Esophagus muscularis mucosa (tissue), 4 donors: ENCODE data around the gene GXYLT1. TPM values are rescaled to one million over a fixed set of nuclear protein-coding genes. Genes with fewer than 3 reads are reported as not detected.
"Not testable (repeated sequence)": the region's sequence is repeated elsewhere in the genome, so short reads cannot be mapped to it uniquely, and the experiment has no call there.

ENCODE experiments used
- DNase-seq: peaks from one replicate; pipeline ENCODE4 v3.0.0-alpha.2; 2017; ENCODE audit errors: extremely low spot score
- H3K27ac ChIP-seq, 4 donors: fragments of 200-600 bp; sonication (generic); replicated peaks in 1 of 4; 1 replicate in 3 of 4; 2 replicates in 1 of 4; pipeline ENCODE4 v1.5.1; 2016 to 2019; ENCODE audit warnings: mild to moderate bottlenecking in 1 of 4
- H3K27me3 ChIP-seq, 4 donors: fragments of 200-600 bp; sonication (generic); one replicate each; pipeline versions ENCODE4 v1.5.1 to v1.6.0; 2016 to 2019
- H3K36me3 ChIP-seq, 4 donors: fragments of 200-600 bp; sonication (generic); one replicate each; pipeline ENCODE4 v1.5.1; 2016 to 2019
- H3K4me1 ChIP-seq, 4 donors: fragments of 200-600 bp; sonication (generic); one replicate each; pipeline ENCODE4 v1.5.1; 2016 to 2019
- H3K4me3 ChIP-seq, 4 donors: fragments of 200-600 bp; sonication (generic); 1 replicate in 2 of 4; 2 replicates in 2 of 4; pipeline ENCODE4 v1.5.1; 2016 to 2019; ENCODE audit warnings: mild to moderate bottlenecking in 4 of 4, moderate library complexity in 1 of 4
- H3K9me3 ChIP-seq, 4 donors: fragments of 200-600 bp; sonication (generic); 1 replicate in 3 of 4; 2 replicates in 1 of 4; pipeline ENCODE4 v1.5.1; 2016 to 2019
- EP300 ChIP-seq: sonication (generic); formaldehyde crosslinking; IDR thresholded peaks from one replicate; pipeline ENCODE4 v1.6.1; 2017; ENCODE audit warnings: antibody characterized with exemption
- POLR2A ChIP-seq: fragments of 450-650 bp; IDR thresholded peaks from one replicate; pipeline ENCODE4 v1.6.1; 2017; ENCODE audit warnings: antibody characterized with exemption, moderate library complexity, mild to moderate bottlenecking, low read depth
- POLR2AphosphoS5 ChIP-seq, 2 donors: sonication (generic); formaldehyde crosslinking; IDR thresholded peaks; one replicate each; pipeline ENCODE4 v1.6.1; 2017; ENCODE audit warnings: antibody characterized with exemption in 2 of 2
- WGBS: methylation state at CpG from one replicate; pipeline ENCODE4 v1.1.5; 2018; 5-methylcytosine and 5-hydroxymethylcytosine counted together
- intact Hi-C: fragments of 100-400 bp; cut with DNase I; formaldehyde crosslinking; loops from one replicate; pipeline ENCODE4 v1.15.1; 2023
- total RNA-seq, 4 donors: library from RNA; depleted of rRNA; stranded (reverse); fragments of >200 nt; gene quantifications; one replicate each; pipeline versions ENCODE4 v1.1.0 to v1.2.1, GENCODE V29; 2016
- TF ChIP-seq, protein P1 (sequence below), 3 experiments: fragments of 200-600 bp in 2 of 3; fragments of 450-650 bp in 1 of 3; sonication (generic) in 2 of 3; IDR thresholded peaks; one replicate each; pipeline ENCODE4 v1.5.1; 2017 to 2019; ENCODE audit warnings: antibody characterized with exemption in 3 of 3, mild to moderate bottlenecking in 2 of 3, moderate library complexity in 1 of 3

Gene GXYLT1
- total RNA-seq, 4 donors from 2014 or later = 9.7 to 13.7 (median 12.1) TPM

DNA sequence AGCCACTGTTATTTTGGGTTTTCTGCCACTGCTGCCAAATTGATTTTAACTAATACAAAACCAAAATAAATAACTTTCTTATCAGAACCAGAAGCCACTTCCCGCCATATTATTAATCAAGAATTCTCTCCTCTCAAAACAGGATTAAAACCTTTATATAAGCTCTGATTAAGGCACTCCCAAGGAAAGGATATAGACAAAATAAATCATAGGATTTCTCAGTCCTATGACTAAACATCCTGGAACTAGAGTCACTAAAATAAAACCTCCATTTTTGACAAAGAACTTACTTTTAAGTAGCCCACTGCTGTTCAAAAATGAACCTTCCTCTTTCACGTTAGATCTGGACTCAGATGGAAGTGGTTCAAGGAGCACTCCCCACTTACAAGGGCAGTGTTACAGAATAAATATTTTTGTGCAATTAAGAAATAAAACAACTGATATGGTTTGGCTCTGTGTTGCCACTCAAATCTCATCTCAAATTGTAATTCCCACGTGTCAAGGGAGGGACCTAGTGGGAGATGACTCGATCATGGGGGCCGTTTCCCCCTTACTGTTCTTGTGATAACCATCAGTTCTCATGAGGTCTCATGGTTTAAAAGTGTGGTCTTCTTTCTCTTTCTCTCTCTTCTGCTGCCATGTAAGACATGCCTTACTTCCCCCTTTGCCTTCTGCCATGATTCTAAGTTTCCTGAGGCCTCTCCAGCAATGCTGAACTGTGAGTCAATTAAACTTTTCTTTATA is 26.4 kb downstream of the GXYLT1 start:
- Histone ChIP-seq H3K27ac (no peak overlapping the region), H3K9me3 (no peaks in the 10 kb centered on the region), H3K36me3 (peaks cover 0 to 14% (median 9%) of the 10 kb centered on the region in 4 donors), H3K4me1 (no peaks in the 10 kb centered on the region), H3K27me3 (no peaks in the 10 kb centered on the region), H3K4me3 (no peak overlapping the region)
- whole genome bisulfite sequencing = 94% methylated on average over 5 of the region's 5 CpGs
- intact Hi-C loops = no loop called here
- TF ChIP-seq POLR2AphosphoS5 (IDR thresholded peaks at IDR 0.05) (no peak), POLR2A (no peak), EP300 (no peak)
- TF ChIP-seq, protein P1, sequence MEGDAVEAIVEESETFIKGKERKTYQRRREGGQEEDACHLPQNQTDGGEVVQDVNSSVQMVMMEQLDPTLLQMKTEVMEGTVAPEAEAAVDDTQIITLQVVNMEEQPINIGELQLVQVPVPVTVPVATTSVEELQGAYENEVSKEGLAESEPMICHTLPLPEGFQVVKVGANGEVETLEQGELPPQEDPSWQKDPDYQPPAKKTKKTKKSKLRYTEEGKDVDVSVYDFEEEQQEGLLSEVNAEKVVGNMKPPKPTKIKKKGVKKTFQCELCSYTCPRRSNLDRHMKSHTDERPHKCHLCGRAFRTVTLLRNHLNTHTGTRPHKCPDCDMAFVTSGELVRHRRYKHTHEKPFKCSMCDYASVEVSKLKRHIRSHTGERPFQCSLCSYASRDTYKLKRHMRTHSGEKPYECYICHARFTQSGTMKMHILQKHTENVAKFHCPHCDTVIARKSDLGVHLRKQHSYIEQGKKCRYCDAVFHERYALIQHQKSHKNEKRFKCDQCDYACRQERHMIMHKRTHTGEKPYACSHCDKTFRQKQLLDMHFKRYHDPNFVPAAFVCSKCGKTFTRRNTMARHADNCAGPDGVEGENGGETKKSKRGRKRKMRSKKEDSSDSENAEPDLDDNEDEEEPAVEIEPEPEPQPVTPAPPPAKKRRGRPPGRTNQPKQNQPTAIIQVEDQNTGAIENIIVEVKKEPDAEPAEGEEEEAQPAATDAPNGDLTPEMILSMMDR (IDR thresholded peaks at IDR 0.05) = no peak
- DNase-seq = no peak

DNA sequence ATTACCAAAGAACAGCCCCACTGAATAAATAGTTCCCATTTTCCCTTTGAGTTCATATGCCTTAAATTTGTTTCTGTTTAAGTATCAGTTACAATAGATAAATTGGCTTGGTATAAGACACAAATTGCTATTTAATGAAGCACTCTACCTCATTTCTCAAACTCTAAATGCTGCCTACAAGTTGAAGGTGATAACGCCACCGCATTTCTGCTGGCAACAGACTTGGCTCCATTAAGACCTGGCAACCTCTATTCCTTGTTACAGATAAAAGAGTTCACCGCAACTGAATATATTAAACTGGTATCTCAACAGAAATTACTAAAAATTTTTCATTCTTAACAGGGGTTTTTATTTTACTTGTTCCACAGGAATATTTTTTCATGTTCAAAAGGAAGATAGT is 35.6 kb downstream of the GXYLT1 start:
- TF ChIP-seq POLR2AphosphoS5 (IDR thresholded peaks at IDR 0.05) = no peak
- TF ChIP-seq, protein P1 (IDR thresholded peaks at IDR 0.05) = no peak
- TF ChIP-seq EP300 = no peak
- TF ChIP-seq POLR2A = no peak
- Histone ChIP-seq H3K4me1 (no peaks in the 10 kb centered on the region), H3K36me3 (peaks cover 0 to 18% (median 5%) of the 10 kb centered on the region in 4 donors), H3K27me3 (no peaks in the 10 kb centered on the region), H3K4me3 (no peak overlapping the region), H3K9me3 (peaks cover 0 to 9% (median 0%) of the 10 kb centered on the region in 4 donors), H3K27ac (no peak overlapping the region)
- intact Hi-C loops = no loop called here
- WGBS = 98% methylated on average over 3 of the region's 3 CpGs
- DNase-seq = no peak

DNA sequence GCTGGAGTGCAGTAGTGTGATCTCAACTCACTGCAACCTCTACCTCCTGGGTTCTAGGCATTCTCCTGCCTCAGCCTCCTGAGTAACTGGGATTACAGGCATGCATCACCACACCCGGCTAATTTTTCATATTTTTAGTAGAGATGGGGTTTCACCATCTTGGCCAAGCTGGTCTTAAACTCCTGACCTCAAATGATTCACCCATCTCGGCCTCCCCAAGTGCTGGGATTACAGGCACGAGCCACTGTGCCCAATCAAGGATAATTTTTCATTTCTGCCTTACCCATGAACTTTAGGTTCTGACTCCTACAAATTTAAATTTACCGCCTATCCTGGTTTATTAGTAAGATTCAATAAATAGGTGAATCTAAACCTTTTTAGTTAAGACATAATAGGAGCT is 37.9 kb downstream of the GXYLT1 start:
- WGBS = 98% methylated on average over 4 of the region's 4 CpGs
- H3K27ac ChIP-seq, H3K4me3 ChIP-seq, H3K27me3 ChIP-seq, intact Hi-C loops, DNase-seq, H3K4me1 ChIP-seq, H3K9me3 ChIP-seq: not testable (repeated sequence)
- H3K36me3 ChIP-seq = peaks cover 0 to 12% (median 4%) of the 10 kb centered on the region in 4 donors

DNA sequence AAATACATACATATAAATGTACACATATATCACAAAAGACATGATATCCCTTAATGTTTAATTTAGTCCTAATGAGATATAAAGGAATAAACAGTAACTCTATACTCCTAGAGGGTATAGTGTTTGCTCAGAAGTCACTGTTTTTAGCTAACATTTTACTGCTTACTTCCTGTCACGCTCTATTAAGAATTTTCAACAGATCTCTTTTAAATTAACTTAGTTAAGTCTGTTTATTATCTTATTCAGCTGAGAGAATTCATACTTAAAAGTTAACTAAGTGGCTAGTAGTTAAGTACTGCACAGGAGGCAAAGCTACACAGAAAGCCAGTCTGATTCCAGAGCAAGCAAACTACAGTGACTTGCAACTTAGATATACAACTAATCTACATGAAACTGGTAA is 39.9 kb downstream of the GXYLT1 start:
- H3K4me1 ChIP-seq = no peaks in the 10 kb centered on the region
- H3K36me3 ChIP-seq = peaks cover 0 to 3% (median 0%) of the 10 kb centered on the region in 4 donors
- no peak for DNase-seq
- TF ChIP-seq POLR2AphosphoS5 (IDR thresholded peaks at IDR 0.05) = no peak
- TF ChIP-seq POLR2A = no peak
- no peak for TF ChIP-seq EP300
- TF ChIP-seq, protein P1 (IDR thresholded peaks at IDR 0.05) = no peak
- no peak overlapping the region for H3K27ac ChIP-seq
- 94% methylated on average over 1 of the region's 1 CpG for WGBS
- no peaks in the 10 kb centered on the region for H3K27me3 ChIP-seq
- intact Hi-C loops = no loop called here
- H3K4me3 ChIP-seq = no peak overlapping the region
- H3K9me3 ChIP-seq = no peaks in the 10 kb centered on the region

DNA sequence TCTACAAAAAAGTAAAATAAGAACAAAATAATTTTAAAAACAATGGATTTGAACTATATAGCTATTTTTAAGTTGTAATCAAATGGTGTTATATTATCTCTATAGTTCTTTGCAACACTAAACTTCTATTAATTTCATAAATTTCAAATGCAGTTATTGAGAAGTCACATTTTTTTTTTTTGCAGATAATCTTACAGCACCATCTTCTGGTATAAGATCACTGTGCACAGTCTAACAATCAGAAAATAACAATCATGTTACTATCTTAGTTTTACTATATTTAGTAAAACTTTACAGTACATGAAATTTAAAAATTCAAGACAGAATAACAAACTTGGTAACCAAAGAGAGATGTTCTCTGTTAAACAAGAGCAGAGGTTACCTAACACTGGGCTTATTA is 40.6 kb downstream of the GXYLT1 start:
- no peak for DNase-seq
- H3K36me3 ChIP-seq = peaks cover 0 to 3% (median 0%) of the 10 kb centered on the region in 4 donors
- no peaks in the 10 kb centered on the region for H3K9me3 ChIP-seq

More for the DNA sequence above, 40.6 kb downstream of the GXYLT1 start:
- no peaks in the 10 kb centered on the region for H3K27me3 ChIP-seq
- H3K4me3 ChIP-seq = no peak overlapping the region
- H3K4me1 ChIP-seq = no peaks in the 10 kb centered on the region
- H3K27ac ChIP-seq = no peak overlapping the region
- intact Hi-C loops = no loop called here
- TF ChIP-seq POLR2A (no peak), POLR2AphosphoS5 (IDR thresholded peaks at IDR 0.05) (no peak), EP300 (no peak)
- TF ChIP-seq, protein P1 (IDR thresholded peaks at IDR 0.05) = peak in 1 of 3 experiments; percentile 7
